ENCODE results near the gene PPP1R12B.
"Not testable (repeated sequence)": the region's sequence is repeated elsewhere in the genome, so short reads cannot be mapped to it uniquely, and the experiment has no call there.

Gene PPP1R12B

DNA sequence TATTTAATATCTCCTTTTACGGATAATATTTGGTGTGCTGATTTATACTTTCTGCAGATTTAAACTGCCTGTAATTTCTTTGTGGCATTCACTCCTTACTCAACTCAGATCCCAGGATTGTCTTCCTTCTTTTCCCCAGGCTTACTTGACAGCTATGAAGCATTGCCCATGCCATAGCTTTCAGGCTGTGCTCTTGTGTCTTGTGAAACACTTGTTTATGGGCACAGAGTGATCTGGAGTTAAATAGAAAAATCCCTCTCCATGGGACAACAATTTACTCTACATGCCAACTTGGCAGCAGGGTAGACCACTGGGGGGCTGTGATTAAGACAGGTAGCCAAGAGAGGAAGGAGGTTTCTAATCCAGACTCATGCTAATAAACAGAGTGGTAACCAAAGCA is 57.4 kb downstream of the PPP1R12B start:
- DNase-seq (ENCODE audit: low spot score) = no peak

DNA sequence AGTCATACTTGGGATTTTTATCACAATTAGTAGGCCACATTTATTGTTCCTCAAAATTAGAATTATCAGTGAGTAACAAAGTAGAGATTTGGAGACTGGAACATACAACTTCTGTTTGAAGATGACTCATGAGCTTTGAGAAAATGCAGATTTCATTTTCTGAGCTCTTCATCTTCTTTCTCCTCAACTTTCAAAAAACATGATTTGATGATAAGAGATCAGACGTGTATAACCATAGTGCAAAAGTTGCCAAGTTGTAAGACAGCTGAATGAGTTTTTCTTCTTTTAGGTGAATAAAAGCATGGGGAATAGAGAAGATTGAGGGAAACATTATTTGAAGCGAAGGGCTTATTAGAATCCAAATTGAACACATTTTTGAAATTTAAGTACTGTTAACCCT is 58.4 kb downstream of the PPP1R12B start:
- DNase-seq (ENCODE audit: low spot score) = not testable (repeated sequence)

DNA sequence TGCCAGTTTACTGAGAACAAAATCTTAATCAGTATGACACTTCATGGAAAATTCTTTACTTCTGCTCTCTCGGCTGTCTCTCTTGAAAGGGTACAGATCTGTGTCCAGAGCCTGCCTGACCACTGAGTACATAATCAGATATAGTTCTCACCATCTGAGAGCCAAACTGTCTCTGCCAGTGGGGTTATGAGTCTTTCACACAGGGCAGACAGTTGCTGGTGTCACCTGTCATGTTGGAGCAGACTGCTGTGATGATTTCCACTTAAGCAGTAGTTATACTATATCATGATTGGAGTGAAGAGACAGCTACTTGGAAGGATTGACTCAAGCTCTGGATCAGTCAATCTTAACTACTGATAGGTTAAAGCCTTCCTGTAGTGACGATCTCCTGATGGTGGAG is 58.9 kb downstream of the PPP1R12B start:
- not testable (repeated sequence) for DNase-seq (ENCODE audit: low spot score)

DNA sequence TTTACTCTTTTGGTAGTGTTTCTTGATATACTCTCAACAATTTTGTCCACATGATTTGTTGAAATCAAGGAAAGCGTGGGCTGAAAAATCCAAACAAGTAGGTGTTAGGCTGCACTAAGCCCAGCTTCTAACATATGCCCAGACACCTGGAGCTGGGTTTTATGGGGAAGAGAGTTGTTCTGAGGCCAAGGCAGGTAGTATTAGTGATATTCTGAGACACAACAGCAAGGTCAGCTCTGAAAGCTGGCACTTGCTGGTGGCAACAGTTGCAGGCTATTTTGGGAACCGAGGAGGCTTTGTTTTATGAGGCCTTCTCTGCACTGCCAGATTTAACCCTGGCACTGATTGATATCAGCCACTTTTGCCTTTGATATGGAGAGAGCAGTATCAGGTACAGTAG is 61.8 kb downstream of the PPP1R12B start:
- not testable (repeated sequence) for DNase-seq (ENCODE audit: low spot score)

DNA sequence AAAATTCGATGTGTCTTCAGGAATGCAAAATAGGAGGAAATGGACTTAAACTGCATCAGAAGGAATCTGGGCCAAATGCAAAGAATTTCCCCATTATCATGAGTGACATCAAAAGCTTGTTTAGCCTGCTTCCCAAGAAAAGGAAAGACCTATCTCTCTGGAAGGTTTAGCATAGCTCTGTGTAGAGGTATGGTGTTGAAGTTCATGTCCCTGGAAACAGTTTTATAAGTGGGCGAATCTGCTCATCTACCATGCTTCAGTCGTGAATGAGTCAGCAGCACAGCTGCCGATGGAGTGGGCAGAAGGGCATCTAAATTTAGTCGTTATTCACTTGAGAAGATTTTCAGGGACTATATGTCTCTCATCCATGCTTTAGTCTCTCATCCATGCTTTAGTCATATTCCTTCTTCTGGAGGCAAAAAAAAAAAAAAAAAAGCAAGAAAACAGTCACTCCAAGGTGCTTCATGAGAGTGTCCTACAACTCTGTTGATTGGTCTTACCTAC is 62.4 kb downstream of the PPP1R12B start:
- not testable (repeated sequence) for DNase-seq (ENCODE audit: low spot score)

DNA sequence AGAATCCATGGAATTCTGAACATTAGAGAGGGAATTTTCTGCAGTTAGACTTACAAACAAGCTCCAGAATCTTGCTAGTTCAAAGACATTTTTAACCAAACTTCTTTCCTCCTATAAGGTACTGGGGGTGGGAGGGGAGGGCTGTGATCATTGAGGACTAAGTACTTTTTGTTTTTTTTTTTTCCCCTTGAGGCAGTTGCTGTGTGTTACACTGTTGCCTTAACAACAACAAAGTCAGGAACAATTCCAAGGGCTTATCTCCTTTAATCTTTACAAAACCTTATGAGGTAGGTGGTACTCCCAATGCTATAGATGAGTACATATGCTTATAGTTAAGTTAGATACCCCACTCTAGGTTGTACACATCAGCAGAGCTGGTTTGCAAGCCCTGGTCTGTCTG is 62.9 kb downstream of the PPP1R12B start:
- DNase-seq (ENCODE audit: low spot score) = no peak

DNA sequence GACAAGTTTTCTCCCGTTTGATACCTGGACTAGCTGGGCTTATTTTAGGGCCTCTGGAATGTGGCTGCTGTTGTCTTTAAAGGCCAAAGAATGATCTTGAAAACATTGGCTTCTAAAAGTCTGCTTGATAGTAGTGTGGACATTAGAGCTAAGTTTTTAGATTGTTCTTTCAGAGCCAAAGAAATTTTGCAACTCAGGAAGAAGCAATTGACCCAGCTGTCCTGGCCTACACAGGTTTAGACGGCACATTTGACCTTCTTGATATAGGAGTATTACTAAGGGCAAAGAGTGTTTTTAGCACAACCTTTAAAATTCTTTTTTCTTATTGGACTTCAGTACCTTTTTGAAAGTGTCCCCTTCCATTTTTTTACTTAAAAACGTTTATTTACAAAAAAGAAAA is 63.9 kb downstream of the PPP1R12B start:
- DNase-seq (ENCODE audit: low spot score) = not testable (repeated sequence)

DNA sequence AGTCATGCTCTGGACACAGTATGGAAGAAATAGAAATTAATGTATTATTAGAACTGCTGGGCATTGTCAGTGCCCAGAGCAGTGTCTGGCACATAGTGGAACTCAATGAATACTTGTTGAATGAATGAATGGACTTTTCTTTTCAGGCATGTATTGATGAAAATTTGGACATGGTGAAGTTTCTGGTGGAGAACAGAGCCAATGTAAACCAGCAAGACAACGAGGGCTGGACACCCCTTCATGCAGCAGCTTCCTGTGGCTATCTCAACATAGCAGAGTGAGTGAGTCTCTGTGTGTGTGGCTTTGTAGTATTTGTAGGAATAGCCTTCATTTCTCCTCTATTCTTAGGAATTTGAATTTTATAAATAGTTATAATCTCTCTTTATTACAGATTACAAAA is 68.1 kb downstream of the PPP1R12B start:
- DNase-seq (ENCODE audit: low spot score) = no peak

DNA sequence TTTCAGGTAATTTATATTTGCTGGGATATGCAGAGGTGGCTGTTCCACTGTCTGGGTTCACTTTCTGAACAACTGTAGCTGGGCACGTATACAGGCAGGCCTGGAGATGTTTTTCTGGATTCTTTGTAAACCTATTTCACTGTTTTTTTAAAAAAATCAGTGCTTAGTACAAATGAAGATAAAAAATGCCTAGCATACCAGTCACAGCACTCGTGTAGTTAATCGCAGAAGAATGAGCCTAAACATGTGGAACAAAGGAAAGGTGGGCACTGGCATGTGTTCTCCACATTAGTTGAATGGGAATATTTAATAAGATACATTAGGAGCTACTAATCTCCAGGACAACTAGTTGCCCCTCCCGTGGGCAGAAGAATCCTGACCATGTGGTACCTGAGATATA is 68.6 kb downstream of the PPP1R12B start:
- DNase-seq (ENCODE audit: low spot score) = not testable (repeated sequence)

DNA sequence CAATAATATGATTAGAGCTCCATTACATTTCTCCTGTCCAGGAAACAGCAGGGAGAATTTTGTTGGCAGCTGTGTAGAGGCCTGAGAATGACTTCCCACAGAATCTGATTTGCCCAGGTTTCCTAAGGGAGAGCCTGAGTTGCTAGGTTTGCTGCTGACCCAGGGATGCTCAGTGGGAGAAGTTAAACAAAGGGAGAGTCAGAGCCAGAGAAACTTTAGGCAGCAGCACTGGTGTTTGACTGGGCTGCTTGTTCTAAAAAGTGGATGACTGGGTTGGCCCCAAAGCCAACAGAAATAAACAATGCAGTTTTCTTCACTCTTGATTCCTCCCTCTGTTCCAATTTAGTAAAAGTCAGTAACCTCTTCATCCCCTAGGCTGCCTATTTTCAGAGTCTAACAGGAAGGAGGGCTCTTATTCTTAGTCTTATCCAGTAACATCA is 69.3 kb downstream of the PPP1R12B start:
- DNase-seq (ENCODE audit: low spot score) = not testable (repeated sequence)

DNA sequence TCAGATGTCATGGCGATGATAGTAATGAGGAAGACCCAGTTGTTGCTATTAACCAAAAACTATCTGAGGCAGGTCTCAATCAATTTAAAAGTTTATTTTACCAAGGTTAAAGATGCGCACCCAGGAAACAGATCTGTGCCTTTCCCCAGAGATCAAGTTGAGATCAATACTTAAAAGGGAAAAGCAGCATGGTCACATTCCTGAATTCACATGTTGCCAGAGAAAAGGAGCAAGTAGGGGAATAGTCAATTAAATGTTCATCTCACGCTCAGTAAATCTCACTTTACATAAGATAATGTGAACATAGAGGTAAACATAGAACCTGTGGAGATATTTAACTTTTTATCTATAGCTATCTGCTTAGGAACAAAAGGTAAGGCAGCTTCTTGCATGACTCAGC is 71.2 kb downstream of the PPP1R12B start:
- not testable (repeated sequence) for DNase-seq (ENCODE audit: low spot score)

DNA sequence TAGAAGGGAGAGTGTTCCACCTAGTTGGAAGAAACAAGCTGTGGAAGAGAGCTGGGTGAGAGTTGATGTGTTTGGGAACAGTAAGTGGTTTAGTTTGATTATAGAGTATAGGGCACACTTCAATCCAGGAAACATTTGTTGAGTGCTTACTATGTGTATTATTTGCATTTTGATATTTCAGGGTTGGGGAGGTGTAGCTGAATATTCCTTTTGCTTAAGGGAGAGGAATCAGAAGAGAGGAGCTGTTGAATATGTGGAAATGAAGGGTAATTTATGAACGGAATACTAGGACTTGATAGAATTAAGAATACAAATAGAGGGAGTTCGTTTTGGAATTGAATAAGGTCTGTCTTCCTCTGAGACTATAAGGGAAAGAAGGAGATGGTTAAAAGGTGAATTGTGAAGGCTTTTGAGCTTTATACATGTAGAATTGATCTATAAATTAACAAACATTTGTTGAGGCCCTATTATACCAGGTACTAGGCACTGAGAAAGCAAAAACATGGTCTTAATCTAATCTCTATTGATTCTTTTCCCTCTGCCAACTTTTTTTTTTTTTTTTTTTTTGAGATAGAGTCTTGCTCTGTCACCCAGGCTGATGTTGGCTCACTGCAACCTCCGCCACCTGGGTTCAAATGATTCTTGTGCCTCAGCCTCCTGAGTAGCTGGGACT is 72.1 kb downstream of the PPP1R12B start:
- not testable (repeated sequence) for DNase-seq (ENCODE audit: low spot score)

DNA sequence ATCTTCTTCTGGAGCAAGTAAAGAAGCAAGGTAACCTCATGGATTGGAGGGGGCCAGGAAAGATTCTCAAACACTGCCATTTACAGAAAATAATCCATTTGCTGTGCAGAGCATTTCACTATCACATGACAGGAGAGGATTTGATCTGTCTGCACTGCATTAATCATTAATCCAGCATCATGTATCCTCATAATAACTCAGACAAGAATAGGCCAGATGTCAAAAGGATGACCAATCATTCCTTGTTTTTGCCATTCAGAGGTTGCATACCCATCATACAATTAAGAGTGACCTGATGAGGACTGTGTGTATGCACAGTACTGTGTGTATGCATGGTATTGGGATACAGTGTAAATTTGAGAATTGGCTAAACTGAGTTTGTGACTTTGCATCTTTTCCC is 74.2 kb downstream of the PPP1R12B start:
- DNase-seq (ENCODE audit: low spot score) = not testable (repeated sequence)

DNA sequence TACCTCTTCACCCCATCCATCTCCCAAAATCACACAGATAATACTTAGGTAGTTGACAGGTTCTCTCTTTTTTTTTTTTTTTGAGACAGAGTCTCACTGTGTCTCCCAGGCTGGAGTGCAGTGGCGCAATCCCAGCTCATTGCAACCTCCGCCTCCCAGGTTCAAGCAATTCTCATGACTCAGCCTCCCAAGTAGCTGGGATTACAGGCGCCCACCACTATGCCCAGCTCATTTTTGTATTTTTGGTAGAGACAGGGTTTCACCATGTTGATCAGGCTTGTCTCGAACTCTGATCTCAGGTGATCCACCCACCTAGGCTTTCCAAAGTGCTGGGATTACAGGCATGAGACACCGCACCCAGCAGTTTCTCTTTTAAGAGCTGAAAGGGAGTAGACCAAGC is 75.8 kb downstream of the PPP1R12B start:
- DNase-seq (ENCODE audit: low spot score) = not testable (repeated sequence)

DNA sequence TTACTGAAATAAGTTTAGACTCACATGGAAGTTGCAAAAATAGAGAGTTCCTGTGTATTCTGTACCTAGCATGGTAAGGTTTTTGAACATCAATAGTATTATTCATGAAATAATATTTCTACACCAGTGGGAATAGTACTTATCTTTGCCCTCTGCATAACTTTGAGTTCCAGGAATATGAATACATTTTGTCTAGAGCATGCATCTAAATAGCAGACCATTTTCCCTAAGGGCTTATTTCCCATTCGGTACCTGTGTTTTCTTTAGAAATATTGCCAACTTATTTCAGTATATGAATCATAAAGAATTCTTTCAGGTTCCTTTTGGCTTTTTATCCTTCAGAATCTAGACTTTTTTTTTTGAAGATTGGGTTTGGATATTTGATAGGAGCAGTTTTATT is 81.6 kb downstream of the PPP1R12B start:
- DNase-seq (ENCODE audit: low spot score) = not testable (repeated sequence)

DNA sequence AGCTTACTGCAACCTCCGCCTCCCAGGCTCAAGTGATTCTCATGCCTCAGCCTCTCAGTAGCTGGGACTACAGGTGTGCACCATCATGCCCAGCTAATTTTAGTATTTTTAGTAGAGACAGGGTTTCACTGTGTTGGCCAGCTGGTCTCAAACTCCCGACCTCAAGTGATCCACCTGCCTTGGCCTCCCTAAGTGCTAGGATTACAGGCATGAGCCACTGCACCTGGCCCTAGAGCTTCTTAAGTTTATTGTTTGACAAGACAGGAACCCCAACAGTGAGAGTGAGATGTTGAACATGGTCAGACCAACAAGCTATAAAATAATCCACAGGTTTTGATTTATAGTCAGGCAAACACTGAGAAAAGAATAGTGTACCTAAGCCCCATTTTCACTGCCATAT is 83.8 kb downstream of the PPP1R12B start:
- not testable (repeated sequence) for DNase-seq (ENCODE audit: low spot score)

DNA sequence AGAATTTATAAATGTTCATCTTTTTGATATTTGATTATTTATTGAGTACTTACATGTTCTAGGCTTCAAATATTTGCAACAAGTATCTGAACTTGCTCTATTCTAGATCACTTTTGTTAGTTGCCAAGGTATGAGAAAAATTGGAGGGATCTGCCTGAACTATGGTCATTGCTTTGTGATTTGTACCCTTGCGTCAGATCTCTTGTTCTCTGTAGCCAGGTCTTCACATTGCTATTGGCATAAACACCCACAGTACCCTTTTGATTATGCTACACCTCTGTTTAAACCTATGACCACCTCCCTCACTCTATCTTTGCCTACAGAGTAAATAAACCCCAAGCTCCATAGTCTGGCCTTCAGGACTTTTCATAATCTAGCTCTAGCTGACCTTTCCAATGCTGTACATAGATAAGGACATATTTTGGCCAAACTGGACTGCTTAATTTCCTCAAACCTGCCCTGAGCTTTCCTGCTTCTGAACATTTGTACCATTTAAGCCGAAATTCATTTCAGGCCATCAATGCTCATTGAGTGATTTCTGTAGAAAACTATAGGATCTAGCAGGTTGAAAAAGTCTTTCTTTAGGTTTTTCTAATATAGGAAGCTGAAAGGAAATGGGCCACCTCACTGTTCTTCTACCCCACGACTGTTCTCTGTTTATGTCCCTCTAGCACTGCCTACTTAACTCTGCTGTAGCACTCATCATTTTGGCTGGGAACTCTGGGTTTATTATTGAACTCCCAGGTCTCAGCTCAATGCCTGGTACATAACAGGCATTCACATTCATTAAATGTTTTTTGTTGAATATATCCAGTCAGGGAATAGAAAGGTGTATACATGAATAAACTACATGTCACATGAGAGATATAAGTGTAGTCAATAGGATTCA is 84.9 kb downstream of the PPP1R12B start:
- no peak for DNase-seq (ENCODE audit: low spot score)

DNA sequence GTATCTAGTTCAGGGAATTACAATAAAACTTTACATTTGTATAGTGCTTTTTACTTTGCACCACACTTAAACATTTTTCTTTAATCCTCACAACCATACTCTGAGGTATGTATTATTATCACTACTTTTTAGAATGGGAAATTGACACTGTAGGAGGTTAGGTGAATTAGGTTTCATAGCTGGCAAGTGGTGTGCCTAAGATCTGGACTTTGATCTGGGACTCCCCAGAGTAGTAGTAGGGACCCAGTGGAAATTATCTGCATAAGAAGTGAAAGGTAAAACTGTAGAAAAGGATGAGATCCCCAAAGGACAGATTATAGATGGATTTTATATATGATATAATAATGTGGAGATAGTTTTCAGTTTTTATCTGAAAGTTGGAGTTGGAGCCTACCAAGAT is 85.6 kb downstream of the PPP1R12B start:
- DNase-seq (ENCODE audit: low spot score) = no peak

DNA sequence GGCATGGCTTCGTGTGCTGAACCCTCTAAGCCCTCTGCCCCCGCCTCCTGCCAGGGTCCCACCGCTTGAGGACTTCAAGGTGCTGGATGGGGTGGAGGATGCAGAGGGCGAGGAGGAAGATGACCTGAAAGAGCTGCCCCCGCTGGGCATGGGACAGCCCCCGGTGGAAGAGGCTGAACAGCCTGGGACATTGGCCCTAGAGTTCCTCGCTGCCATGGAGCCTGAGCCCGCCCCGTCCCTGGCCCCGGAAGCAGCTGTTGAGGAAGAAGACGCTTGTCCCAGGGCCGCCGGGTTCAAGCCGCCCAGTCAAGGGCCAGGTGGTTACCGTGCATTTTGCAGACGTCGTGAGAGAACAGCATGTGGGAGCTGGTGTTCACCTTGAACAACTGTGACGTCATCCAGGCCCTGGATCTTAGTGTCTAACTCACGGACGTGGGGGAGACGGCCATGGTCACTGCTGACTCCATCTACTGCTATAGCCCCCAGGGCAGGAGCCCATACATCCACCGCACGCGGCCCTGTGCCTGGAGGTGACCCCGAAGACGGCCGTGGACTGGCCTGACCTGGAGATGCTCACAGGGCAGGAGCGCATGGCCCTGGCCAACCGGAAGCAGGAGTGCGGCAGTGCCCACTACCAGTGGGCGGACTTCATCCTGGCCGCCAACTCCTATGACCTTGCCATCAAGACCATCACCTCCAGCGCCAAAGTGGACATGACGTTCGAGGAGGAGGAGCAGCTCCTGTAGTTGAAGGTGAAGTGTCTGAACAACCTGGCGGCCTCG is 90.1 kb downstream of the PPP1R12B start:
- no peak for DNase-seq (ENCODE audit: low spot score)

DNA sequence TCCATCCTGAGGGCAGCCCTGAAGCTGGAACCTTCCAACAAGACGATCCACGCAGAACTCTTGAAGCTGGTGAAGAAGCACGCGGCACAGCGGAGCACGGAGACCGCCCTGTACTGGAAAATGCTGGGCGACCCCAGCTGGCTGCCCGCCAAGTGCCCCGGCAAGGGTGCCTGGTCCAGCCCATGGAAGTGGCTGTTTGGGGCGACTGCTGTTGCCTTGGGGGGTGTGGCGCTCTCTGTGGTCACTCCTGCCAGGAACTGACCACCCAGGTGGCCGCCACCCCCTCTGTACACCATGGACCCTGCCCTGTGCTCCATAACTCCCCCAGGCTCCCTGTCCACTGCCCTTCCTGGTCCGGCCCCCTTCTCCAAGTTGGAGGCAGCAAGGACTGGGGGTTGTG is 90.8 kb downstream of the PPP1R12B start:
- no peak for DNase-seq (ENCODE audit: low spot score)

DNA sequence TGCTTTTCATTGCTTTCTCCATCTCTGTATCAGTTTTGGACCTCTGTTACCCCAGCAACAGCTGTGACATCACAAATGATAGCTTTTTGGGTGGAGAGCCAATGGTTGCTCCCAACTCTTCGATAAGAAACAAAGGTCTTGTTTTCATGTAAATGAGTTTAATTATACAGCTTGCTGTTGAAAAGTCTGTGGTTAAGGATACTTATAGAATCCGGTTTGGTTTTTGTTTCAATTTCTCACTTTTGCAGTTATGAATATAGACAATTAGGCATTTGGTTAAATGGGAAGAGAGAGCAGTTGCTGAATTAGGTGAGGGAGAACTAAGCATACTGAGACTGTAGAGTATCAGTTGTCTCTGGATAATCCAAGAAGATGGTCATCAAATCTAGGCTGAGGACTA is 99.6 kb downstream of the PPP1R12B start:
- DNase-seq (ENCODE audit: low spot score) = not testable (repeated sequence)

DNA sequence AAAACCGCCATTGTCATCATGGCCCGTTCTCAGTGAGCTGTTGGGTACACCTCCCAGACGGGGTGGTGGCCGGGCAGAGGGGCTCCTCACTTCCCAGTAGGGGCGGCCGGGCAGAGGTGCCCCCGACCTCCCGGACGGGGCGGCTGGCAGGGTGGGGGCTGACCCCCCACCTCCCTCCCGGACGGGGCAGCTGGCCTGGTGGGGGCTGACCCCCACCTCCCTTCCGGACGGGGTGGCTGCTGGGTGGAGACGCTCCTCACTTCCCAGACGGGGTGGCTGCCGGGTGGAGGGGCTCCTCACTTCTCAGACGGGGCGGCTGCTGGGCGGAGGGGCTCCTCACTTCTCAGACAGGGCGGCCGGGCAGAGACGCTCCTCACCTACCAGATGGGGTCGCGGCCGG is 103.1 kb downstream of the PPP1R12B start:
- not testable (repeated sequence) for DNase-seq (ENCODE audit: low spot score)
